Right renal pelvis (tissue), 4 donors: ENCODE results near the gene ZFP91. TPM values are rescaled to one million over a fixed set of nuclear protein-coding genes. Genes with fewer than 3 reads are reported as not detected.
A peak's percentile ranks its signal among the peaks of the same experiment; 100 is the strongest.
"Not testable (repeated sequence)": the region's sequence is repeated elsewhere in the genome, so short reads cannot be mapped to it uniquely, and the experiment has no call there.

Experiments
- DNase-seq, 4 donors: peaks; one replicate each; pipeline ENCODE4 v3.0.0-alpha.2; 2013; ENCODE audit warnings: low read depth in 4 of 4, low spot score in 3 of 4, missing footprints in 1 of 4
- polyA plus RNA-seq, 4 donors: library from polyadenylated mRNA; unstranded; fragments of 120-200 nt; gene quantifications; one replicate each; pipeline ENCODE4 v1.2.1, GENCODE V29; 2013; ENCODE audit not compliant: insufficient read length in 4 of 4

ZFP91 gene, protein sequence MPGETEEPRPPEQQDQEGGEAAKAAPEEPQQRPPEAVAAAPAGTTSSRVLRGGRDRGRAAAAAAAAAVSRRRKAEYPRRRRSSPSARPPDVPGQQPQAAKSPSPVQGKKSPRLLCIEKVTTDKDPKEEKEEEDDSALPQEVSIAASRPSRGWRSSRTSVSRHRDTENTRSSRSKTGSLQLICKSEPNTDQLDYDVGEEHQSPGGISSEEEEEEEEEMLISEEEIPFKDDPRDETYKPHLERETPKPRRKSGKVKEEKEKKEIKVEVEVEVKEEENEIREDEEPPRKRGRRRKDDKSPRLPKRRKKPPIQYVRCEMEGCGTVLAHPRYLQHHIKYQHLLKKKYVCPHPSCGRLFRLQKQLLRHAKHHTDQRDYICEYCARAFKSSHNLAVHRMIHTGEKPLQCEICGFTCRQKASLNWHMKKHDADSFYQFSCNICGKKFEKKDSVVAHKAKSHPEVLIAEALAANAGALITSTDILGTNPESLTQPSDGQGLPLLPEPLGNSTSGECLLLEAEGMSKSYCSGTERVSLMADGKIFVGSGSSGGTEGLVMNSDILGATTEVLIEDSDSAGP
- 10 to 100 TPM; 55.3 to 72.5 (median 69.5) TPM for polyA plus RNA-seq

DNA sequence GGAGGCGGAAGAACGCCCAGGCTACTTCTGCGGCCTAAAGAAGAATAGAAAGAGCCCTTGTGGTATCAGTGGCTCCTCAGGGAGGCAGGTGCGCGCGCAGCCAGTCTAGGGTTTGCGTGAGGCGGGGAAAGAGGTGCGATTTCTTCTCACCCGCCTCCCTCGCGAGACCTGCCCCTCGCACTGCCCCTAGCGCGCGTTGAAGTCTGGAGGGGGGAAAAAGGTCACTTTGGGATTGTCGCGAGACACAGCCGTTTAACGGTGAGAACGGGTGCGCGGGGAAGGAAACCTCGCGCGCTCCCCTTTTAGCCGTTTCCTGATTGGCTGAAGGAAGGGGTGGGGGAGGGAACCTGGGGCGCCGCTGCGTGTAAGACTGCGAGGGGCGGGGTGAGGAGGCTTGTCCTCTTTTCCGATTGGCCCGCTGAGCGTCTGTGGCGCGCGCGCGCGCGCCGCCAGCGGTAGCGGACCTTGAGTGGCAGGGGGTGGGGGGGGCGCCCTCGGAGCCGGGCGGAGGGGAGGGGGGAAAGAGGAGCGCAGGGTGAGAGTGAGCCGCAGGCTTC is at the start of gene ZFP91:
ZFP91 (plus strand) TSS at position 429 of the 557 bp plus-strand sequence. CDS start 219 bp downstream, outside the sequence.
- DNase-seq = peak; percentile 94 to 98 (median 95)

DNA sequence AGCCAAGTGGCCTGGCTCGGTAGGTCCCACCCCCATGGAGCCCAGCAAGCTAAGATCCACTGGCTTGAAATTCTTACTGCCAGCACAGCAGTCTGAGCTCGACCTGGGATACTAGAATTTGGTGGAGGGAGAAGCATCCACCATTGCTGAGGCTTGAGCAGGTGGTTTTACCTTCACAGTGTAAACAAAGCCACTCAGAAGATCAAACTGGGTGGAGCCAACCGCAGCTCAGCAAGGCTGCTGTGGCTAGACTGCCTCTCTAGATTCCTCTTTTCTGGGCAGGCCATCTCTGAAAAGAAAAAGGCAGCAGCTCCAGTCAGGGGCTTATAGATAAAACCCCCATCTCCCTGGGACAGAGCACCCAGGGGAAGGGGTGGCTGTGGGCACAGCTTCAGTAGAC is 48.6 kb upstream of the ZFP91 start:
- DNase-seq = no peak

DNA sequence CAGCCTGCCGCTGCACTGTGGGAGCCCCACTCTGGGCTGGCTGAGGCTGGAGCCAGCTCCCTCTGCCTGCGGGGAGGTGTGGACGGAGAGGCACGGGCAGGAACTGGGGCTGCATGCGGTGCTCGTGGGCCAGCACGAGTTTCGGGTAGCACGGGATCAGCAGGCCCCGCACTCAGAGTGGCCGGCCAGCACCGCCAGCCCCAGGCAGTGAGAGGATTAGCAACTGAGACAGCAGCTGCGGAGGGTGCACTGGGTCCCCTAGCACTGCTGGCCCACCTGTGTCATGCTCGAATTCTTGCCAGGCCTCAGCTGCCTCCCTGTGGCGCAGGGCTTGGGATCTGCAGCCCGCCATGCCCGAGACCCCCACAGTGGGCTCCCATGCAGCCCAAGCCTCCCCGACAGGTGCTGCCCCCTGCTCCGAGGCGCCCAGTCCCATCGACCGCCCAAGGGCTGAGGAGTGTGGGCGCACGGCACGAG is 47.0 kb upstream of the ZFP91 start:
- DNase-seq = no peak

DNA sequence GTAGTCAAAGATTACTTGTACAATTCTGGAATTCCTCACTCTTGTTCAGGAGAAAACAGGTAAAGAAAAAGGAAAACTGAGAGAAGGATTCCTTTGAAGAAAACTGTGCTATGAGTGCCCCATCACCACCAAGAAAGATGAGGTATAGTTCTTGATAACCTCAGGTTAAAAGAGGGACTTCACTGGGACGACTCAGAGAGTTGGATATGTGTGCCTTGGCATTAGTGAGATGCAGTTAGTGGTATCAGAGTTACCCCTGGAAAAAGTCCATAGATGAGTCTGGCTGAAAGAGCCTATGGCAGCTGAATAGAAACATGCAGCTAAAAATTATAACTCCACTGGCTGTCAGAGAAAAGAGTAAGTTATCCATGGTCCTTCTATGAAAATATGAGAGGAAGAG is 32.0 kb upstream of the ZFP91 start:
- no peak for DNase-seq

DNA sequence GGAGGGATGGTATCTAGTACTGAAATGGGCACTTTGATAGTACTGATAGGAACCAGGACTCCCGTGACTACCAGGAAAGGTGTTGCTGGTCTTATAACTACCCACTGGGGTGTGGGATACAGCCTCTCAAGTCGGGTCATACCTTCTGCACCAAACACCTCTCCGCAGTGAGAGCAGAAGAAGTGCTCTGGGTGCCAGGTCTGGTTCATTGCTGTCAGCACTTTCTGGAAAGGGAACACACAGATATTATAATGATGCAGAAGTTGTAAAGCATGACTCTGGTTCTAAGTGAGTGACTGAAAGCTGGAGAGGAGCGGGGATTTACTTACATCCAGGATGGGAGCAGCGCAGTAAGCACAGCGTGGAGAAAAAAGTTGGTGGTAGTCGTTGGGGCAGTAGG is 29.2 kb upstream of the ZFP91 start:
- DNase-seq = no peak

DNA sequence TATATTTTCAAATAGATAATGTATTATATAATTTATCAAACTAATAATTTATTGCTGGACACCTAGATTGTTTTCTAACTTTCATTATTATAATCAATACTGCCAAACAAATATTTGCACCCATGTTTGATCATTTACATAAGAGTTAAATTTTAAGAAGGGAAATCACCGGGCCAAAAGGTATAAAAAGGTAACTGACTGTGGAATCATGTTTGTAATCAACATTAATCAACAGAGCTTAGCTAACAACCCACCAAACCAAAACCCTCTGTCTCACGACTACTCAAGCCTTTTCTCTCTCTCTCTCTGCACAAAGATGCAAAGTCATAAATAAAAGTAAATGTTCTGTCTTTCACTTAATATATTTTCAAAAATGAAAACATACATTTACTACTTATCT is 18.0 kb upstream of the ZFP91 start:
- no peak for DNase-seq

DNA sequence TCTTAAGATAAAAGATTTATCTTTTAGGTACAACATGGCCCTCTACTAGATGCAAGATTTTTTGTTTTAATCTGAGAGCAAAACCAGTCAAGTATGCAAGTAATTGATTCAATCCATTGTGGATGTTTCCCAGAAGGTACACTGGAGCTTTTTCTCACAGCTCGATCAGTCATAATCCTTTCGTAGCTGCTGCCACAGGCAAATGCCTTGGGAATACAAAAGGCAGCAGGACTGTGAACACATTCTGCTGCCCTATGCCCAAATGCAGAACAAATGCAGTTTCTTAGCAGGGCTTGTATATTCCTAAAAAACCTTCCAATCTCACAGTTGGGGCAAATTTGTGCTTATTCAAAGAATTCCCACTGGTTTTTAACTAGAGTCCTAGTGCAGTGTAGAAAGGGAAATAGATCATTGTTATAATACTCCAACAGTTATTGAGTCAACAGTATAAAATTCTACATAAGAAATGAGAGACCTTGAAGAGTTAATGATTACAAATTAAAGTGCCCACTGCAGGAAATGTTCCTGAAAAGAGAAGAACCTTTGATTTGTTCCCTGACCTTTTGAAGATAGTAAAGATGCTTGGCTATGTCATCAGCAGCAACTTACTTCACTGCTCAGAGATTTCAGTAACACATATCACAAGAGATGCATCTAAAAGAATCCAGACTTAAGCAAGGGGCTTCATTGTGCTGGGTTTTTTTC is 17.3 kb upstream of the ZFP91 start:
- no peak for DNase-seq

DNA sequence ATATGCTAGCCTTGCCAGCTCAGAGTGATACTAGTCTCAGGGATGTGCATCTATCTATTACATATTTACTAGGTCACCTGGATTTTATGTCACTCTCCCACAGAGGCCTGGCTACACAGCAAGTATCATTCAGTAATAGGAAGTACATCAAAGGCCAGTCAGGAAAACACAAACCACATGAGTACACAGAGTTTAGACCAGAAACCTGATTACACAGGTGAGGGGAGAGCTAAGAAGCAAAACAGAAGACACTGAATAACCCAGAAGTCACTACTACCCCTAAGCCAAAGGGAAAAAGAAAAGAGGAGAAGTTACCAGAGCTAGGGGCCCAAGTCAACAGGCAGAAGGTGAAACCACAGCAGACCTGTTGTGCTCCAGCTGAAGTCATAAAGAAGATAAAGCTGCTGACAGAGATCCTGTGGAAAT is 16.5 kb upstream of the ZFP91 start:
- no peak for DNase-seq

DNA sequence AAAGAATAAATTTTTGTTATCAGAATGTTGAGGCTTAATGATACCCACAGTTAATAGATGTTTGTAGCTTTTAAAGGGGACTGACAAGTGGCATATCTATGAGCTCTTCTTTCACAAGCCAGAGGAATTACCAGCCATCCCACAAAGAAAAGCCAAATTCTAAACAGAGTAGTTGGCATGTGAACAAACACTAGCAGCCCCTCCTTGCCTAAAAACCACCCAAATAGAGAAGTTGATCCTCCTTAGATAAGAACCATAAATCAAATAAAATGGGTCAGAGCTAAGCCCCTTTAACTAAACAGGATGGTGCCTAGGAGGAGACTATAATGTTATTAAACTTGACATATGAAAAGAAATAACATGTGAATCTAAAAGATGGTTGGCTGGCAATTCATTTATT is 14.6 kb upstream of the ZFP91 start:
- no peak for DNase-seq

DNA sequence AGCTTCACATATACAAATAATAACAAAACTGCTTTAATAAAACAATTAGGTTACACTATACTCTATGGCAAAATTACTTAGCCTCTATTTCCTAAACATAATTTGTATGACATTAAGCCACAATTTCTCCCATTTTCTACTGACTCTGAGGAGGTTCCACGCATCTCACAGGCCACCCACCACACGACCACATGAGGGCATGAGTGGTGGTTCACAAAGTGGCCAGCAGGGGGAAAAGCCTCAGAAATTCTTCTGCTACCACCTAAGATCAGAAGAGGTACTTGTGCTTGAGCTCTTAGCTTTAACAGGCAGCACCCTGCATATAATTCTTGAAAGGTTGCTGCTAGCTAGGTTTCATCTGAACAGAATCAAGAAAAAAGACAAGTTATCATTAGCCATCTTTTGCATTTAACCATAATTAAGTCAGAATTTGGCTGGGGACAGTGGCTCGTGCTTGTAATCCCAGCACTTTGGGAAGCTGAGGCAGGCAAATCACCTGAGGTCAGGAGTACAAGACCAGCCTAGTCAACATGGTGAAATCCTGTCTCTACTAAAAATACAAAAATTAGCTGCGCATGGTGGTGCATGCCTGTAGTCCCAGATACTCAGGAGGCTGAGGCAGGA is 10.9 kb upstream of the ZFP91 start:
- peak in 2 of 4 donors; percentile 15 to 25 for DNase-seq

DNA sequence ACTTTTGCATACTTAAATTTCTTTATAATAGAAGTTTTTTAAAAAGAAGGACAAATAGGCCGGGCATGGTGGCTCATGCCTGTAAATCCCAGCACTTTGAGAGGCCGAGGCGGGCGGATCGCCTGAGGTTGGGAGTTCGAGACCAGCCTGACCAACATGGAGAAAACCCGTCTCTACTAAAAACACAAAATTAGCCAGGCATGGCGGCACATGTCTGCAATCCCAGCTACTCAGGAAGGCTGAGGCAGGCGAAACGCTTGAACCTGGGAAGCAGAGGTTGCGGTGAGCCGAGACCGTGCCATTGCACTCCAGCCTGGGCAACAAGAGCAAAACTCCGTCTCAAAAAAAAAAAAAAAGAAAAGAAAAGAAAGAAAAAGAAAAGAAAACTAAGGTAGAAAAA is 6.0 kb upstream of the ZFP91 start:
- not testable (repeated sequence) for DNase-seq

DNA sequence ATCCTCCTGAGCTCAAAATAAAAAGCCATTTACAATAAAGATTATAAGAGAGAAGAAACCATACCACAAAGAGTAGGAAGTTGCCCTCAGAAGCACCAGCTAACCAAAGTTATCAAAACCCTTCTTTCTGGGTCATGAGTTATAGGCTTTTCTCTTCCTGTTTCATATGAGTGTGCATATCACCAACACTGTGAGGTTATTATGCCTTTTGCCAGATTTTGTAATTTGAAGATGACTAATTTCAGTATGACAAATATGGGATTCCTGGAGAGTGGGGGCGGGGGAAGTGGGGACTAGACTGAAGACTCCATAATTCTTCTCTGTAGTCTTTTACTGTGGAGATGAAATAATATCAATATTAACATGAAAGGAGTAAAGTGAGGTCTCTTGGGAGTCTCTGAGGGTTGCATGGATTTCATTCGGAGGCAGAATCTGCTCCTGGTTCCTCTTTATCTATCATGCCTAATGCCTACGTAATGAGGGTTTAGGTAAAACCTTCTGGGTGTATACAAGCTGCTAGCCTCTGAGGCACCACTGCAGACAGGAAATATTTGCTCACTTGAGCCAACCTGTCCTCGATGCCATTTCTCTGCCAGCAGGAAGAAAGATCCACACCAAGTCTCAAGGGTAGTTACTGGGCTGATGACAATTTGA is 5.3 kb upstream of the ZFP91 start:
- no peak for DNase-seq

DNA sequence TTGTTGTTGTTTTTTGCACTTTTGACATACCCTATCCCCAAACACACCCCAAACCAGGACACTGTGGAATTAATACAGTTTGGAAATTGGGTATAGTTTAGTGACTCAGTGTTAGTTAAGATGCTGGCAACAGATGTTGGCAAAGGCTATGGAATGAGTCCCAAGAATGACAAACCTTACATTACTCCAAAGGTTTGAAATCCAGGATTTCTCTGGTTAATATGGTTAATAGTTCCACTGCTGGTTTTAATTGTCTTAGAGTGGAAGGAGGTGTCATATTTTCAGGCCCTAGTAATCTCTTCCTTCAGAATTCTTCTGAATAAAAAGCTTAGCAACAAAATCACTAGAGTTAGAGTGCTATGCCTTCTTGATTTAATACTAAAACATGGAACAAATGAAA is 4.0 kb upstream of the ZFP91 start:
- no peak for DNase-seq

DNA sequence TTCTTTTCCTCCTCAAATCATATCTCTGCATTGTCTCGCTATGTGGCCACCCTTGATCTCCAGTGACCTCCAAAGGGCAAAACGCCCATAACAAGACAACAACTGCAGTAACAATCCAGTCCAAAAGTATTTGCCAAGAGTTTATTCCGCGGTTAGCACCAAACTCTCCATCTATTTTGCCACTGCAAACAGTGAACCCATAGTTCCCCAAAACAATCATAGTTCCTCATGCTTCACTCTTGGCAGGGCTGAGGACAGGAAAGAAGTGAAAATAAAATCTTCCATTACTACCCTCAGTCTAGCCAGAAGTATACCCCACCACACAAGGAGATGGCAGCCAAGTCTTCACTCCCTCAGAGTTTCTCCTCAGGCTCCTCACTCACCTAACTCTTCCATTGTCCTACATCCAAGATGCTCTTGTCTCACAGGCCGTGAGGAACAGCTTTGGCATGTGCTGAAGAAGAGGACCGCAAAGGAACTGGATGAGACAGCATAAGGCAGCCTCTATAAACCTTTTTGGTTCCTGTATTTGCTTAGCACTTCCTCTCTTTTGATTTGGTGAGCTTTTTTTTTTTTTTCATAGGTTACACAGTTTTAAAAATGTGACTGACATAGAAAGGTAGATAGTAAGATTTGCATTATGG is 3.4 kb upstream of the ZFP91 start, which contains the start of gene LPXN:
LPXN (minus strand) TSS at position 480 of the 644 bp plus-strand sequence; CDS start at position 396, 84 bp downstream.
- DNase-seq = no peak

DNA sequence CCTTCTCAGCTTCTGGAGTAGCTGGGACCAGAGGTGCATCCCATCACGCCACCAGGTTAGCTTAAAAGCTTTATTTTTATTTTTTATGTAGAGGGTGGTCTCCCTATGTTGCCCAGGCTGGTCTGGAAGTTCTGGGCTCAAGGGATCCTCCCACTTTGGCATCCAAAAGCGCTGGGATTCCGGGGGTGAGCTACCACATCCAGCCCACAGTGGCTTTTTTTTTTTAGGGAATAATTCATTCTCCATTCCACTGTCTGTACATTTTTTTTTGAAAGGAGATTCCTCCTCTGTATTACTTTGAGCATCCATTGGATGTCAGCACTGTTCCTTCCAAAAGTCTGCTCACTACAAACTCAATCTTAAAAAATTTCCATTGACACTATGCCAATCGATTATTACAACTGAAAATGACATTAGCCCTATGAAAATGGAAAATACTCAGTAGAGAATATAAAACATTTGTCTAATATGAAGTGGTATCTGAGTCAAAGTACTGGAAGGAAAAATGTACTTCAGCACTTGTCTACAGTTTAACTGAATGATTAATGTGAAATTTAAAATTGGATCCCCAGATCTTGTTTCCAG is 1.9 kb upstream of the ZFP91 start:
- DNase-seq = peak in 1 of 4 donors; percentile 10

DNA sequence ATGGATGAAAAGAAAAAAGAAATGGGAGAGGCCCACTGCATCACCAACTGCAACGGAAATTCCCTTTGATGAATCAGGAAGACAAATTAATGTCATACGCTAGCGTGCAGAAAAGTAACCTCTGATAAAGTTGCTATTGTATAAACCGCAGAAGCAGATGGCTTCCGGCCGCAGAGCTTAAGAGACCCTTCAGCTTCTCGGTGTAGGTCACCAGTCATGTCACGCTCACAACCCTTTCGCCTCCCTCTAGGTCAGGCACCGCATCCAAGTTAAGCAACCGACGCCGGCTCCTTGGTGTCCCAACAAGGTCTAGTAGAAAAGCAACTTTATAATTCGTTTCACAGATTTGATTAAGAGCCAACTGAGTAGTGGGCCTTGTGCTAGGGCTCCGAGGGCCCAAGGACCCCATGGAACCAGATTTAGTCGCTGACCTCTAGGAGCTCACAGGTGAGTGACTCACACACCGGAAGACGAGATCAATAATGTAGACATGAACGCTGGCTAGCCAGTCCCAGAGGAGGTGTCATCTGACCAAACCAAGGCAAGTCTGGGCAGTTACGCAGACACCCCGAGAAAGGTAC is 1.2 kb upstream of the ZFP91 start:
- peak in 1 of 4 donors; percentile 11 for DNase-seq

DNA sequence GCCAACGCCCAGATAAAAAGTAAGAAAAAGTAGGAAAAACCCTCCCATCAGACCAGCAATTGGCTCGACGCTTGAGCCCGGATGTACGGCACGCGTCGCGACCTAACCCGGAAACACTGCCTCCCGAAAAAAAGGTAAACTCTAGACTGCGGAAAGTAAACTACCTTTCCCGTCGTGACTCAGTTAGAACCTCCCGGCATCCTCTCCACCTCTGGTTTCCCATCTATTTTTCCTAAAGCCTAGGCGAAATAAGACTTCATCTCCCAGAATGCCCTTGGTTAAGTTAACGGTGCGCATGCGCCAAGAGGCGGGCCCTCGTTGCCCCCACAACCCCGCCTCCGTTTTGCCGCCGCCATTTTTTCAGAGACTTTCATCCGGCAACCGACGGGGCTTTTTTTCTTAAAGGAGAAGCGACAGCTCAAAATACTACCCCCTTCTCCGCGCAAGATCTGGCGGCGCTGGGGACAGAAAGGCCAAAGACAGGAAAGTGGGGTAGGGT is 678 bp upstream of the ZFP91 start:
- peak; percentile 93 to 97 (median 96) for DNase-seq
